GM15510 (cell line): ENCODE measurements around the gene KCNAB1.

Experiments
- POLR2A ChIP-seq: IDR thresholded peaks from 3 replicates; pipeline ENCODE4 v1.6.1; 2011; ENCODE audit warnings: borderline replicate concordance; ENCODE audit not compliant: insufficient read length; ENCODE audit errors: extremely low read depth

KCNAB1 gene

GRCh38 chr3:156406393-156406792 is 286.0 kb downstream of the KCNAB1 start:
- TF ChIP-seq POLR2A: no peak

- TF ChIP-seq POLR2A: no peak
These were observed 287.3 kb downstream of the KCNAB1 start for GRCh38 chr3:156407617-156408225.

- TF ChIP-seq POLR2A: no peak
These were observed 289.3 kb downstream of the KCNAB1 start for GRCh38 chr3:156409694-156410093.

GRCh38 chr3:156412600-156412999 is 292.2 kb downstream of the KCNAB1 start:
- no peak for TF ChIP-seq POLR2A

GRCh38 chr3:156413293-156413892 is 293.0 kb downstream of the KCNAB1 start:
- TF ChIP-seq POLR2A: no peak

GRCh38 chr3:156416846-156417558 is 296.6 kb downstream of the KCNAB1 start:
- TF ChIP-seq POLR2A: no peak

GRCh38 chr3:156417559-156418132 is 297.3 kb downstream of the KCNAB1 start:
- TF ChIP-seq POLR2A: no peak

- no peak for TF ChIP-seq POLR2A
These were observed 298.1 kb downstream of the KCNAB1 start for GRCh38 chr3:156418428-156418827.

GRCh38 chr3:156421534-156421933 is 301.2 kb downstream of the KCNAB1 start:
- no peak for TF ChIP-seq POLR2A

GRCh38 chr3:156424758-156425157 is 304.4 kb downstream of the KCNAB1 start:
- TF ChIP-seq POLR2A: no peak

- no peak for TF ChIP-seq POLR2A
These were observed 305.3 kb downstream of the KCNAB1 start for GRCh38 chr3:156425651-156426050.

GRCh38 chr3:156429125-156429524 is 308.7 kb downstream of the KCNAB1 start:
- no peak for TF ChIP-seq POLR2A

- TF ChIP-seq POLR2A: no peak
These were observed 311.2 kb downstream of the KCNAB1 start for GRCh38 chr3:156431334-156432124.

GRCh38 chr3:156432563-156432962 is 312.2 kb downstream of the KCNAB1 start:
- TF ChIP-seq POLR2A: no peak

- no peak for TF ChIP-seq POLR2A
These were observed 312.8 kb downstream of the KCNAB1 start for GRCh38 chr3:156433138-156433537.

GRCh38 chr3:156433910-156434309 is 313.5 kb downstream of the KCNAB1 start:
- no peak for TF ChIP-seq POLR2A

- no peak for TF ChIP-seq POLR2A
These were observed 314.5 kb downstream of the KCNAB1 start for GRCh38 chr3:156434921-156435320.
